Activated CD4-positive, alpha-beta T cell treated with anti-CD3 and anti-CD28 coated beads, Interleukin-10, Interleukin-2, amounts not matched to agents 100 ng/mL and 50 ng/mL, durations not matched to agents 16 hours and 8 hours (primary cell): ENCODE measurements around the gene SMC5.
A peak's percentile ranks its signal among the peaks of the same experiment; 100 is the strongest.
"Not testable (repeated sequence)": the region's sequence is repeated elsewhere in the genome, so short reads cannot be mapped to it uniquely, and the experiment has no call there.

Source experiments
- DNase-seq: peaks from one replicate; pipeline ENCODE4 v3.0.0-alpha.2; 2020

The SMC5 gene

GRCh38 chr9:70278305-70278704 is 19.5 kb downstream of the SMC5 start:
- no peak for DNase-seq

GRCh38 chr9:70283848-70284247 is 25.1 kb downstream of the SMC5 start:
- no peak for DNase-seq

- no peak for DNase-seq
These were observed 26.5 kb downstream of the SMC5 start for GRCh38 chr9:70285246-70285645.

- DNase-seq = no peak
These were observed 27.3 kb downstream of the SMC5 start for GRCh38 chr9:70285981-70286598.

- no peak for DNase-seq
These were observed 31.8 kb downstream of the SMC5 start for GRCh38 chr9:70290626-70291025.

GRCh38 chr9:70291446-70291845 is 32.7 kb downstream of the SMC5 start:
- DNase-seq = no peak

- DNase-seq = no peak
These were observed 33.5 kb downstream of the SMC5 start for GRCh38 chr9:70292253-70292652.

GRCh38 chr9:70293214-70293613 is 34.4 kb downstream of the SMC5 start:
- DNase-seq = no peak

- DNase-seq = no peak
These were observed 38.4 kb downstream of the SMC5 start for GRCh38 chr9:70297141-70297540.

- DNase-seq = no peak
These were observed 39.5 kb downstream of the SMC5 start for GRCh38 chr9:70298245-70298771.

GRCh38 chr9:70303268-70303667 is 44.5 kb downstream of the SMC5 start:
- DNase-seq = no peak

- no peak for DNase-seq
These were observed 46.0 kb downstream of the SMC5 start for GRCh38 chr9:70304810-70305209.

- no peak for DNase-seq
These were observed 56.6 kb downstream of the SMC5 start for GRCh38 chr9:70315389-70315788.

GRCh38 chr9:70318002-70318401 is 59.2 kb downstream of the SMC5 start:
- no peak for DNase-seq

- DNase-seq = no peak
These were observed 63.3 kb downstream of the SMC5 start for GRCh38 chr9:70322096-70322495.

GRCh38 chr9:70324963-70325362 is 66.2 kb downstream of the SMC5 start:
- peak; percentile 5 for DNase-seq

GRCh38 chr9:70328625-70329024 is 69.8 kb downstream of the SMC5 start:
- not testable (repeated sequence) for DNase-seq

- DNase-seq = peak; percentile 11
These were observed 81.8 kb downstream of the SMC5 start for GRCh38 chr9:70340572-70340971.

- DNase-seq = no peak
These were observed 88.3 kb downstream of the SMC5 start for GRCh38 chr9:70347046-70347445.

GRCh38 chr9:70352356-70352755 is 93.6 kb downstream of the SMC5 start:
- no peak for DNase-seq

GRCh38 chr9:70352802-70353201 is 94.0 kb downstream of the SMC5 start:
- DNase-seq = no peak

- no peak for DNase-seq
These were observed 97.0 kb downstream of the SMC5 start for GRCh38 chr9:70355801-70356200.

- no peak for DNase-seq
These were observed 104.2 kb downstream of the SMC5 start for GRCh38 chr9:70362952-70363351.

GRCh38 chr9:70363760-70364159 is 105.0 kb downstream of the SMC5 start:
- no peak for DNase-seq

- no peak for DNase-seq
These were observed 108.6 kb downstream of the SMC5 start for GRCh38 chr9:70367305-70367930.
